ENCODE data around the gene ATF6. TPM values are rescaled to one million over a fixed set of nuclear protein-coding genes. Genes with fewer than 3 reads are reported as not detected.

The ATF6 gene
- total RNA-seq, 2 experiments from 2014 or later: 16.2 to 17.1 TPM

DNA sequence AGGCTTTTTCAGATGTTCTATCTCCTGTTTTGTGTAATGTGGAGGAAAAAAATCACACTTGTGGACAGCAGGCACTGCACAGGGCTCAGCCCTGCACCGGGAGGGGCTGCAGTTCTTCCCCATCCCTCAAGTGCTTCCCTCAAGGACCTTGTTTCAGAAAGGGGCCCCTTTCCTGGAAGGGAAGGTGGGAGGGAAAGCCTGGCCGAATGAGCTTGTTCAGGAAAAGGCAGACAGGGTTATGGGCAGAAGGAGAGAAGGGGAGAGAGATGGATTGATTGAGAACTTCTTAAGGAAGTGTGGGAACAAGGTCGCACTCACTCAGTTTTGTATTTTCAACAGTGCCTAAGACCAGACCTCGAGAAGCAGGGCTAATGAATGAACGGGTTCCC lies 216.4 kb downstream of the ATF6 start:
- H3K4me3 Mint-ChIP-seq: no peak overlapping the region
- ChIA-PET CTCF (no interaction called here), POLR2A (interaction anchor here (1.0 kb wide), 1 partner anchor 53 kb away, joined by 3 read pairs; no protein-coding TSS in a partner anchor)
- peaks cover 3% of the 10 kb centered on the region for H3K9me3 Mint-ChIP-seq
- intact Hi-C loops (cut with DNase I, micrococcal nuclease): no loop called here
- no peaks in the 10 kb centered on the region for H3K36me3 Mint-ChIP-seq (ENCODE audit: low read depth)
- TF ChIP-seq CTCF (IDR thresholded peaks at IDR 0.05): no peak
- ATAC-seq (ENCODE audit: poor library complexity) (no peak), DNase-seq (no peak)
- Histone ChIP-seq H3K4me3 (ENCODE audit: low read length) (no peak overlapping the region), H3K4me1 (ENCODE audit: insufficient read depth, low read length) (no peaks in the 10 kb centered on the region), H3K27ac (ENCODE audit: low read depth in 1 of 2, low read length in 2 of 2) (no peak overlapping the region), H3K9me3 (ENCODE audit: control insufficient read depth in 1 of 2, insufficient read depth in 1 of 2, low read length in 2 of 2) (peaks cover 6 to 9% of the 10 kb centered on the region in 2 experiments), H3K27me3 (ENCODE audit: control insufficient read depth in 1 of 2, insufficient read depth in 2 of 2, low read length in 2 of 2) (no peaks in the 10 kb centered on the region), H3K36me3 (ENCODE audit: insufficient read depth, low read length) (no peaks in the 10 kb centered on the region)
- no peak overlapping the region for H3K27ac Mint-ChIP-seq
- H3K27me3 Mint-ChIP-seq: no peaks in the 10 kb centered on the region
- no peaks in the 10 kb centered on the region for H3K4me1 Mint-ChIP-seq (ENCODE audit: low read depth)

- CTCF ChIA-PET: no interaction called here
- no peak for ATAC-seq (ENCODE audit: poor library complexity)
- H3K4me3 Mint-ChIP-seq: no peak overlapping the region
These were observed 216.8 kb downstream of the ATF6 start for GRCh38 chr1:161982917-161983316.

GRCh38 chr1:161983725-161984124 lies 217.6 kb downstream of the ATF6 start:
- no peak for ATAC-seq (ENCODE audit: poor library complexity)
- Mint-ChIP-seq H3K27ac (no peak overlapping the region), H3K36me3 (ENCODE audit: low read depth) (no peaks in the 10 kb centered on the region), H3K4me1 (ENCODE audit: low read depth) (no peaks in the 10 kb centered on the region), H3K9me3 (peaks cover 3% of the 10 kb centered on the region), H3K4me3 (no peak overlapping the region), H3K27me3 (no peaks in the 10 kb centered on the region)
- POLR2A ChIA-PET: no interaction called here
- no peaks in the 10 kb centered on the region for H3K27me3 ChIP-seq (ENCODE audit: control insufficient read depth in 1 of 2, insufficient read depth in 2 of 2, low read length in 2 of 2)
- peaks cover 6 to 9% of the 10 kb centered on the region in 2 experiments for H3K9me3 ChIP-seq (ENCODE audit: control insufficient read depth in 1 of 2, insufficient read depth in 1 of 2, low read length in 2 of 2)
- H3K4me1 ChIP-seq (ENCODE audit: insufficient read depth, low read length): no peaks in the 10 kb centered on the region
- intact Hi-C loops (cut with DNase I, micrococcal nuclease): no loop called here
- CTCF ChIA-PET: no interaction called here
- H3K27ac ChIP-seq (ENCODE audit: low read depth in 1 of 2, low read length in 2 of 2): no peak overlapping the region
- DNase-seq: no peak
- H3K4me3 ChIP-seq (ENCODE audit: low read length): no peak overlapping the region
- no peak for TF ChIP-seq CTCF (IDR thresholded peaks at IDR 0.05)
- no peaks in the 10 kb centered on the region for H3K36me3 ChIP-seq (ENCODE audit: insufficient read depth, low read length)

More at GRCh38 chr1:161982917-161983316, 216.8 kb downstream of the ATF6 start:
- Histone ChIP-seq H3K27me3 (ENCODE audit: control insufficient read depth in 1 of 2, insufficient read depth in 2 of 2, low read length in 2 of 2) (no peaks in the 10 kb centered on the region), H3K9me3 (ENCODE audit: control insufficient read depth in 1 of 2, insufficient read depth in 1 of 2, low read length in 2 of 2) (peaks cover 6 to 9% of the 10 kb centered on the region in 2 experiments), H3K4me1 (ENCODE audit: insufficient read depth, low read length) (no peaks in the 10 kb centered on the region), H3K27ac (ENCODE audit: low read depth in 1 of 2, low read length in 2 of 2) (no peak overlapping the region), H3K36me3 (ENCODE audit: insufficient read depth, low read length) (no peaks in the 10 kb centered on the region), H3K4me3 (ENCODE audit: low read length) (no peak overlapping the region)
- no peak overlapping the region for H3K27ac Mint-ChIP-seq
- no peaks in the 10 kb centered on the region for H3K27me3 Mint-ChIP-seq
- POLR2A ChIA-PET: interaction anchor here (1.0 kb wide), 1 partner anchor 53 kb away, joined by 3 read pairs; no protein-coding TSS in a partner anchor
- H3K9me3 Mint-ChIP-seq: peaks cover 3% of the 10 kb centered on the region
- H3K36me3 Mint-ChIP-seq (ENCODE audit: low read depth): no peaks in the 10 kb centered on the region
- DNase-seq: no peak
- no peaks in the 10 kb centered on the region for H3K4me1 Mint-ChIP-seq (ENCODE audit: low read depth)
- intact Hi-C loops (cut with DNase I, micrococcal nuclease): no loop called here
- no peak for TF ChIP-seq CTCF (IDR thresholded peaks at IDR 0.05)
